Type B pancreatic cell (in vitro differentiated cells): Measurements from ENCODE around the gene CCNY. TPM values are rescaled to one million over a fixed set of nuclear protein-coding genes. Genes with fewer than 3 reads are reported as not detected.

Source experiments
- DNase-seq: peaks from one replicate; pipeline ENCODE4 v3.0.0; 2021; ENCODE audit warnings: mixed read lengths; ENCODE audit not compliant: unreplicated experiment; ENCODE audit errors: extremely low spot score
- H3K27ac Mint-ChIP-seq: 2 replicates; pipeline ENCODE4 v1.8.0; 2021; ENCODE audit warnings: mild to moderate bottlenecking, mixed read lengths
- H3K27me3 Mint-ChIP-seq: 2 replicates; pipeline ENCODE4 v1.8.0; 2021; ENCODE audit warnings: mixed read lengths
- H3K36me3 Mint-ChIP-seq: 2 replicates; pipeline ENCODE4 v1.8.0; 2021; ENCODE audit warnings: mixed read lengths
- H3K4me1 Mint-ChIP-seq: one replicate; pipeline ENCODE4 v1.8.0; 2021; ENCODE audit warnings: mixed read lengths; ENCODE audit not compliant: unreplicated experiment
- H3K4me3 Mint-ChIP-seq: 2 replicates; pipeline ENCODE4 v1.8.0; 2021; ENCODE audit warnings: mild to moderate bottlenecking, mixed read lengths
- H3K9me3 Mint-ChIP-seq: 2 replicates; pipeline ENCODE4 v1.8.0; 2021; ENCODE audit warnings: mixed read lengths
- CTCF ChIP-seq: fragments of 200-600 bp; sonication (generic); conservative IDR thresholded peaks from 2 replicates; pipeline ENCODE4 v1.5.0; 2021; ENCODE audit warnings: antibody characterized with exemption, mild to moderate bottlenecking
- total RNA-seq: library from RNA; stranded (reverse); gene quantifications from 2 replicates; pipeline ENCODE4 v1.2.1, GENCODE V29; 2021; ENCODE audit warnings: low replicate concordance

The CCNY gene
- total RNA-seq, 1 donor from 2014 or later: 74.6 TPM

DNA sequence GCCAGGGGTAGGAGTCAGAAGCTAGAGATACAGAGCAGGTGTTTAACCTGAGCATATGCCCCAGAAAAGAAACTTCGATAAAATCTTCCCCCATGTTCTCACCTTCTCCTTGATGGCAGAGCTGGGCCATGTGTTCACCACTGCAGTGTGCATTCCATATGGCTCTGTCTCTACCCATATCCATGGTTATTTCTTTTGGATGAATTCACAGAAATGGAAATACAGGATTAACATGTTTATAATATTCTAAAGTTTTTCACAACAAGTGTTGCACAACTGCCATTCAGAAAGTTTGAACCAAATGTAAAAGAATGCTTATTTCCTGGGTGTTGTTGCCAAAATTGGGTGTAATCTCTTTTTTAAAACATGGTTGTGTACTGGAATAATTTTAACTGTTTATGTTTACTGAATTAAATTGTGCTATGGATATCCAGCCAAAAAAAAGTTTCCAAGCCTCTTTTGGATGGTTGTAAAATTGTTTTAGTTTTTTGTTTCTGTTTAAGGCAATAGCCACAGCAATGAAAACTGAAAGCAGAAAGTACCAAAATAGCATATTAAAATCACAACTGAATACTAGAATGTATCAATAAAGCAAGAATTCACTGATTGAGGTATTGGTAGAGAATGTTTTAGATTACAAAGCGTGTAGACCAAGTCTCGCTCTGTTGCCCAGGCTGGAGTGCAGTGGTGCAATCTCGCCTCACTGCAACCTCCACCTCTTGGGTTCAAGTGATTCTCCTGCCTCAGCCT lies 19.9 kb upstream of the CCNY start:
- DNase-seq: no peak
- TF ChIP-seq CTCF: no peak
- Mint-ChIP-seq H3K27ac (no peak overlapping the region), H3K9me3 (no peaks in the 10 kb centered on the region), H3K4me1 (no peaks in the 10 kb centered on the region), H3K36me3 (peaks cover 30% of the 10 kb centered on the region), H3K4me3 (no peak overlapping the region), H3K27me3 (no peaks in the 10 kb centered on the region)

GRCh38 chr10:35318551-35318950 lies 17.8 kb upstream of the CCNY start:
- Mint-ChIP-seq H3K36me3 (peaks cover 40% of the 10 kb centered on the region), H3K27ac (no peak overlapping the region), H3K4me1 (no peaks in the 10 kb centered on the region), H3K27me3 (no peaks in the 10 kb centered on the region), H3K9me3 (peaks cover 4% of the 10 kb centered on the region), H3K4me3 (no peak overlapping the region)
- no peak for DNase-seq
- TF ChIP-seq CTCF: no peak

- H3K36me3 Mint-ChIP-seq: peaks cover 35% of the 10 kb centered on the region
- H3K9me3 Mint-ChIP-seq: peaks cover 4% of the 10 kb centered on the region
- H3K4me3 Mint-ChIP-seq: no peak overlapping the region
- H3K27me3 Mint-ChIP-seq: no peaks in the 10 kb centered on the region
- no peak overlapping the region for H3K27ac Mint-ChIP-seq
- no peak for DNase-seq
- no peaks in the 10 kb centered on the region for H3K4me1 Mint-ChIP-seq
- no peak for TF ChIP-seq CTCF
Measured at GRCh38 chr10:35320341-35320740, 16.0 kb upstream of the CCNY start.

DNA sequence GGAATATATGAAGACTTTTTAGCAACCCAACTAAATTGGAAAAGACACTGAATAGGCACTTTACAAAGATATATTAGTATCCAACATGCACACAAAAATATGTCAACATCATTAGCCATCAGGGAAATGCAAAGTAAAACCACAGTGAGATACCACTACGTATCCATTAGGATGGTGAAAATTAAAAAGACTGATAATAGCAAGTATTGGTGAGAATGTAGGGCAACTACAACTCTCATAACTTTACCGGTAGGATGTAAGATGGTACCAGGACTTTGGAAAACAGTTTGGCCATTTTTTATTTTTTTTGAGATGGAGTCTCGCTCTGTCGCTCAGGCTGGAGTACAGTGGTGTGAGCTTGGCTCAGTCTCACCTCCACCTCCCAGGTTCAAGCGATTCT lies 13.7 kb upstream of the CCNY start:
- H3K9me3 Mint-ChIP-seq: peaks cover 4% of the 10 kb centered on the region
- H3K4me1 Mint-ChIP-seq: no peaks in the 10 kb centered on the region
- no peak overlapping the region for H3K27ac Mint-ChIP-seq
- no peak for TF ChIP-seq CTCF
- no peak overlapping the region for H3K4me3 Mint-ChIP-seq
- H3K27me3 Mint-ChIP-seq: no peaks in the 10 kb centered on the region
- no peak for DNase-seq
- H3K36me3 Mint-ChIP-seq: peaks cover 25% of the 10 kb centered on the region

GRCh38 chr10:35324196-35324595 lies 12.1 kb upstream of the CCNY start:
- H3K4me1 Mint-ChIP-seq: peaks cover 5% of the 10 kb centered on the region
- H3K4me3 Mint-ChIP-seq: no peak overlapping the region
- no peak overlapping the region for H3K27ac Mint-ChIP-seq
- TF ChIP-seq CTCF: no peak
- DNase-seq: no peak
- H3K36me3 Mint-ChIP-seq: peaks cover 25% of the 10 kb centered on the region
- H3K9me3 Mint-ChIP-seq: peaks cover 4% of the 10 kb centered on the region
- no peaks in the 10 kb centered on the region for H3K27me3 Mint-ChIP-seq
